Keratinocyte (primary cell): Measurements from ENCODE around the gene SETD6. TPM values are rescaled to one million over a fixed set of nuclear protein-coding genes. Genes with fewer than 3 reads are reported as not detected.

Experiments used
- DNase-seq: peaks from one replicate; pipeline ENCODE4 v3.0.0-alpha.2; 2011; ENCODE audit warnings: low read depth, missing footprints, low spot score
- FAIRE-seq: peaks from 2 replicates; lab custom pipeline; 2011; peaks lifted over from hg19 to GRCh38; lab: Jason Lieb, UNC
- H2AFZ ChIP-seq: 2 replicates; pipeline ENCODE4 v1.6.0; 2012; ENCODE audit warnings: low read length, control low read depth, inconsistent platforms; ENCODE audit not compliant: control insufficient read depth
- H3K27ac ChIP-seq: 2 replicates; pipeline ENCODE4 v1.5.1; 2011; ENCODE audit warnings: low read length; ENCODE audit not compliant: control insufficient read depth, insufficient read depth
- H3K27me3 ChIP-seq: 3 replicates; pipeline ENCODE4 v1.6.0; 2011; ENCODE audit warnings: low read length; ENCODE audit not compliant: control insufficient read depth, insufficient read depth; ENCODE audit errors: extremely low read depth
- H3K36me3 ChIP-seq, 2 experiments: 2 replicates in 1 of 2; 3 replicates in 1 of 2; pipeline ENCODE4 v1.5.1; 2011; ENCODE audit warnings: low read length in 2 of 2, mild to moderate bottlenecking in 1 of 2; ENCODE audit not compliant: control insufficient read depth in 2 of 2, insufficient read depth in 2 of 2; ENCODE audit errors: extremely low read depth in 1 of 2
- H3K4me1 ChIP-seq: 3 replicates; pipeline ENCODE4 v1.5.1; 2011; ENCODE audit warnings: low read length; ENCODE audit not compliant: control insufficient read depth, insufficient read depth; ENCODE audit errors: extremely low read depth
- H3K4me2 ChIP-seq: 3 replicates; pipeline ENCODE4 v1.6.0; 2011; ENCODE audit warnings: low read depth, low read length; ENCODE audit not compliant: control insufficient read depth, insufficient read depth; ENCODE audit errors: extremely low read depth
- H3K4me3 ChIP-seq, 3 experiments: fragments of 200-600 bp in 1 of 3; sonication (generic) in 1 of 3; 2 replicates in 2 of 3; 3 replicates in 1 of 3; pipeline ENCODE4 v1.5.1; 2011 to 2016; ENCODE audit warnings: low read length in 3 of 3, mild to moderate bottlenecking in 3 of 3, control low read depth in 2 of 3, inconsistent platforms in 1 of 3, low read depth in 1 of 3, mixed read lengths in 1 of 3, mixed run types in 1 of 3, moderate library complexity in 1 of 3; ENCODE audit not compliant: control insufficient read depth in 2 of 3, insufficient read depth in 2 of 3; ENCODE audit errors: extremely low read depth in 1 of 3
- H3K79me2 ChIP-seq: 2 replicates; pipeline ENCODE4 v1.6.0; 2012; ENCODE audit warnings: low read length; ENCODE audit not compliant: control insufficient read depth, insufficient read depth
- H3K9ac ChIP-seq: 3 replicates; pipeline ENCODE4 v1.6.0; 2011; ENCODE audit warnings: low read length; ENCODE audit not compliant: control insufficient read depth, insufficient read depth; ENCODE audit errors: extremely low read depth
- H3K9me1 ChIP-seq: 3 replicates; pipeline ENCODE4 v1.6.0; 2011; ENCODE audit warnings: low read length; ENCODE audit not compliant: control insufficient read depth, insufficient read depth; ENCODE audit errors: extremely low read depth
- H3K9me3 ChIP-seq: 2 replicates; pipeline ENCODE4 v1.5.1; 2012; ENCODE audit warnings: low read depth, low read length; ENCODE audit not compliant: control insufficient read depth
- H4K20me1 ChIP-seq: 3 replicates; pipeline ENCODE4 v1.6.0; 2011; ENCODE audit warnings: low read length; ENCODE audit not compliant: control insufficient read depth, insufficient read depth; ENCODE audit errors: extremely low read depth
- EZH2 ChIP-seq: IDR thresholded peaks from one replicate; pipeline ENCODE4 v1.6.1; 2012; ENCODE audit warnings: inconsistent platforms, mild to moderate bottlenecking, low read length, moderate library complexity
- dilution Hi-C: fragments of 300-500 bp; cut with MboI; formaldehyde crosslinking; loops from one replicate; pipeline ENCODE4 v1.7.0; 2020; ENCODE audit warnings: low sequenced_read_pairs; ENCODE audit not compliant: extremely low pct_ligation_motif_present
- polyA plus RNA-seq, 5 experiments: library from polyadenylated mRNA; depleted of rRNA in 3 of 5; stranded (reverse) in 3 of 5; stranded (forward) in 1 of 5; unstranded in 1 of 5; fragments of >200 nt; gene quantifications; 1 replicate in 1 of 5; 2 replicates in 3 of 5; 3 replicates in 1 of 5; pipeline versions ENCODE4 v1.2.1 to v1.2.3, GENCODE V29; 2011 to 2012; ENCODE audit warnings: missing spikeins in 2 of 5, low read depth in 1 of 5, low replicate concordance in 1 of 5
- TF ChIP-seq, protein P1 (sequence below), 3 experiments: IDR thresholded peaks in 1 of 3; conservative IDR thresholded peaks in 1 of 3; optimal IDR thresholded peaks in 1 of 3; 2 replicates in 2 of 3; 3 replicates in 1 of 3; pipeline versions ENCODE3 to v1.5.1; 2011; ENCODE audit warnings: low read length in 3 of 3, mild to moderate bottlenecking in 3 of 3, moderate library complexity in 2 of 3, control low read depth in 1 of 3, inconsistent platforms in 1 of 3; ENCODE audit not compliant: insufficient read depth in 2 of 3; ENCODE audit errors: extremely low read depth in 1 of 3

Gene SETD6
- polyA plus RNA-seq, 1 donor (not counting 4 experiments of a cell fraction or from before 2014, with no cell fraction given) = 13.5 TPM

DNA sequence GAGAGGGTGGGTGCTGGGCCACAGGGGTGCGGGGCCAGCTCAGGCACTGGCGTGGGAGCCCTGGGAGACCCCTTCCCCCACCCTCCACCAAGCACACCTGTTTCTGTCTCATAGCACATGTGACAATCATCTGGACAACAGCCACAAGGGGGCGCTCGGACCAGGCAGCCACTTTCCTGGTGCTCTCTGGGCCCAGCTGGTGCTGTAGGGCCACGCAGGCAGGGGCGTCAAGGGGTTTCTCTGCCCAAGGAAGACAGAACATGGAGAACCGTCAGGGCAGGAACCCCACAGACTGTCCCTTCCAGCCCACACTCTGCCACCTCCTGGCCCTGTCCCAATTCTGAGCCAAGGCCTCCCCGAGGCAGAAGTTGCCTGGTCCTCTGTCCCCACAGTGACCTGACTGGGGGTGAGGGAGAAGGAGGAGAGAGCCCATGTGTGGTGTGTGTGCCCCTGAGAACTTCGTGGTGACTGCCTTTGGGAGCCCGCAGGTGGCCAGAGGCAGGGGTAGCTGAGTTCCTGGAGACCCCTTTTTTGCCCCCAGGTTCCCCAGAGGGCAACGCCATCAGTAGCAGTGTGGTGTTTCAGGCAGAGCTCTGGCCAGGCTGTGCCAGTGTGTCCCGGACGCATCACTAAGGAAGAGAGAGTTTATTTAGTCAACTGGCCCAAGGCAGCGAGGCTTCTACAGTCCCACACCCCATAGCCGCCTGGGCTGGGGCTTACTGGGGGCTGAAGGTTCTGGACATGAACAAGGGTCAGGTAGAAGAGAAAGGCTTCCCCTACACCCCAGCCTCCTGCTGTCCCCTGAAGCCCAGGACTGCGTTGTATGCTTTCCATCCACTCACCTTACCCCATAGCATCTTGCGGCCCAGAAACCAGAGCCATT, 3.1 kb upstream of the SETD6 start:
- Histone ChIP-seq H3K27me3 (no peaks in the 10 kb centered on the region), H3K79me2 (no peaks in the 10 kb centered on the region), H2AFZ (no peak overlapping the region), H3K9me3 (no peaks in the 10 kb centered on the region), H3K9me1 (no peaks in the 10 kb centered on the region), H3K4me1 (peaks cover 14% of the 10 kb centered on the region), H3K36me3 (peaks cover 4 to 7% of the 10 kb centered on the region in 2 experiments), H3K9ac (no peak overlapping the region), H4K20me1 (peaks cover 8% of the 10 kb centered on the region), H3K4me3 (no peak overlapping the region), H3K27ac (no peak overlapping the region), H3K4me2 (no peak overlapping the region)
- TF ChIP-seq EZH2 = no peak
- TF ChIP-seq, protein P1, sequence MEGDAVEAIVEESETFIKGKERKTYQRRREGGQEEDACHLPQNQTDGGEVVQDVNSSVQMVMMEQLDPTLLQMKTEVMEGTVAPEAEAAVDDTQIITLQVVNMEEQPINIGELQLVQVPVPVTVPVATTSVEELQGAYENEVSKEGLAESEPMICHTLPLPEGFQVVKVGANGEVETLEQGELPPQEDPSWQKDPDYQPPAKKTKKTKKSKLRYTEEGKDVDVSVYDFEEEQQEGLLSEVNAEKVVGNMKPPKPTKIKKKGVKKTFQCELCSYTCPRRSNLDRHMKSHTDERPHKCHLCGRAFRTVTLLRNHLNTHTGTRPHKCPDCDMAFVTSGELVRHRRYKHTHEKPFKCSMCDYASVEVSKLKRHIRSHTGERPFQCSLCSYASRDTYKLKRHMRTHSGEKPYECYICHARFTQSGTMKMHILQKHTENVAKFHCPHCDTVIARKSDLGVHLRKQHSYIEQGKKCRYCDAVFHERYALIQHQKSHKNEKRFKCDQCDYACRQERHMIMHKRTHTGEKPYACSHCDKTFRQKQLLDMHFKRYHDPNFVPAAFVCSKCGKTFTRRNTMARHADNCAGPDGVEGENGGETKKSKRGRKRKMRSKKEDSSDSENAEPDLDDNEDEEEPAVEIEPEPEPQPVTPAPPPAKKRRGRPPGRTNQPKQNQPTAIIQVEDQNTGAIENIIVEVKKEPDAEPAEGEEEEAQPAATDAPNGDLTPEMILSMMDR (optimal IDR thresholded peaks at IDR 0.05 in 1 of 3, IDR thresholded peaks at IDR 0.05 in 1 of 3, conservative IDR thresholded peaks at IDR 0.05 in 1 of 3; ENCODE audit: extremely low read depth in 1 of 3, insufficient read depth in 2 of 3, low read length in 3 of 3) = peak; percentile 77 to 88 (median 85)
- FAIRE-seq (no peak), DNase-seq (no peak)
- dilution Hi-C loops = no loop called here

DNA sequence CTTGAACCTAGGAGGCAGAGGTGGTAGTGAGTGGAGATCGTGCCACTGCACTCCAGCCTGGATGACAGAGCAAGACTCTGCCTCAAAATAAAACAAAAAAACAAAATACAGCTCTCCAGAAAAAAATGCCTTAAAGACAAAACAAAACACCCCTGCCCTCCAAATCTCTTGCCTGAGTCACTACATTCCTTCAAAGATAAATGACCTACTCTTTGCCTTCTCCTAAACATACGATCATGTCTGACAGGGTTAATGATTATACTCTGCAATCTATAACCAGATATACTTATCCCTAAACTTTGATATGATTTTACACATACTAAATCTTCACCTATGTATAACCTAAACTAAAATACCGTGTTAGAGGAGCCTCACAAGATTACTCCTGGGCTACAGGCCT, 1.4 kb upstream of the SETD6 start:
- no peaks in the 10 kb centered on the region for H3K27me3 ChIP-seq
- H2AFZ ChIP-seq = no peak overlapping the region
- peaks cover 8 to 21% of the 10 kb centered on the region in 2 experiments for H3K36me3 ChIP-seq
- no peak overlapping the region for H3K4me3 ChIP-seq
- no peaks in the 10 kb centered on the region for H3K9me3 ChIP-seq
- no peaks in the 10 kb centered on the region for H3K9me1 ChIP-seq
- no peak overlapping the region for H3K4me2 ChIP-seq
- no peaks in the 10 kb centered on the region for H3K79me2 ChIP-seq
- peaks cover 11% of the 10 kb centered on the region for H4K20me1 ChIP-seq
- no peak for FAIRE-seq
- TF ChIP-seq, protein P1 (optimal IDR thresholded peaks at IDR 0.05 in 1 of 3, IDR thresholded peaks at IDR 0.05 in 1 of 3, conservative IDR thresholded peaks at IDR 0.05 in 1 of 3; ENCODE audit: extremely low read depth in 1 of 3, insufficient read depth in 2 of 3, low read length in 3 of 3) = no peak
- TF ChIP-seq EZH2 = no peak
- H3K27ac ChIP-seq = no peak overlapping the region
- no peak for DNase-seq
- no peak overlapping the region for H3K9ac ChIP-seq
- peaks cover 14% of the 10 kb centered on the region for H3K4me1 ChIP-seq
- dilution Hi-C loops = no loop called here
